ENCODE results near the gene BRWD1. TPM values are rescaled to one million over a fixed set of nuclear protein-coding genes. Genes with fewer than 3 reads are reported as not detected.

BRWD1 gene
- total and polyA plus RNA-seq, 2 donors (not counting 1 experiment from before 2014, with no cell fraction given): 17.1 to 48.9 TPM

DNA sequence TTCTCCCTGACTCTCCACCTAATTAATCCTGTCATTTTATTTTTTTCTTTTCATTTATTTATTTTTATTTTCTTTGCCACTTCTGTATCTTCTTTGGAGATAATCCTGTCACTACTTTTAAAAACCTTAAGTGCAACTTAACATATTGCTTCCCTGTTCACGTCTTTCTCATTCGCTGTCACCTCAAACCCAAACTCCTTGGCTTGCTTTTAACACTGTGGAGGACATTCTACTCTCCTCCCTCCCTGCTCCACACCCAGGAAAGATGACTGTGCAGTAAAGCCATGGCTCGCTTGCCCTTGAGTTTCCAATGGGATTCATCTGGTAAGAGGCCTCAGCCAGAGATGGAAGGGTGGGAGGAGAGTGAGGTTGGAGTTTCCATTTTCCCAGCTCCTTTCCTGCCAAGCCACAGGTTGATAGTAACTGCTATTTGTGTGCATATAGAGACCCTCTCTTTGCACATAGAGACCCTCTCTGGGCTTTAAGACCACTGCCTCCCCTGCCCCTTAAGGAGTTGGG lies 6.4 kb upstream of the BRWD1 start:
- Histone ChIP-seq H3K4me2 (ENCODE audit: extremely low read depth, insufficient read depth, low read length) (no peak overlapping the region), H3K9ac (ENCODE audit: insufficient read depth, low read length) (no peak overlapping the region), H2AFZ (ENCODE audit: low read length) (peak overlapping the region; percentile 60)

DNA sequence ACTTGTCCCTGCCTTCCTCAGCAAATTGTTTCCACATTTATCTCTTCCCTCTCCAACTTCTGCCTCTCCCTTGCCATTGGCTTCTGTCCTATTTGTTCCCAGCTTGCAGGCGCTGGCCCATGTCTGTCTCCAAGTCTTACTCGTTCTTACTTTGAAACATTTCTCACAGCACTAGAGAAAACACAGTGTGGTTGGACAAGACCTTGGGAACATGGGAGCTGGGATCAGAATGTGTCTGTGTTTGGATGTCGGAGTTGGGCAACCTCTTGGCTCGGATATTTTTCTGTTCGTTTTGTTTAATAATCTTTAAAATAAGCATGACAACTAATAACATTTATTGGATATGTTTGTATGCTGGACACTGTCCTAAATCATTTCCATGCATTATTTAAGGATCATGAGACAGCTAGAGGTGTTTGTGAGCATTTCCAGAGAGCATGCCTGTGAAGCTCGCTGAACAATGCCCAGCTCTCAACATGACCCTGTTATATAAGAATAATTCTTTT lies 5.9 kb upstream of the BRWD1 start:
- Histone ChIP-seq H3K9ac (ENCODE audit: insufficient read depth, low read length) (no peak overlapping the region), H3K4me3 (replicated peaks in 1 of 4; ENCODE audit: control extremely low read depth in 1 of 4, insufficient read depth in 1 of 4, low read depth in 3 of 4, low read length in 4 of 4) (no peak overlapping the region), H3K27me3 (ENCODE audit: control insufficient read depth, insufficient read depth, low read length) (no peaks in the 10 kb centered on the region), H3K9me3 (ENCODE audit: control insufficient read depth, insufficient read depth, low read depth, low read length) (no peaks in the 10 kb centered on the region), H2AFZ (ENCODE audit: low read length) (no peak overlapping the region), H3K27ac (ENCODE audit: insufficient read depth, low read length) (no peak overlapping the region), H3K4me1 (ENCODE audit: control insufficient read depth, extremely low read depth, insufficient read depth, low read length) (peaks cover 9% of the 10 kb centered on the region), H3K79me2 (ENCODE audit: control insufficient read depth, insufficient read depth, low read length) (no peaks in the 10 kb centered on the region), H3K4me2 (ENCODE audit: extremely low read depth, insufficient read depth, low read length) (no peak overlapping the region), H3K36me3 (ENCODE audit: control insufficient read depth, insufficient read depth, low read length) (no peaks in the 10 kb centered on the region), H4K20me1 (ENCODE audit: control insufficient read depth, extremely low read depth, insufficient read depth, low read length) (no peaks in the 10 kb centered on the region)
- TF ChIP-seq, protein P1, sequence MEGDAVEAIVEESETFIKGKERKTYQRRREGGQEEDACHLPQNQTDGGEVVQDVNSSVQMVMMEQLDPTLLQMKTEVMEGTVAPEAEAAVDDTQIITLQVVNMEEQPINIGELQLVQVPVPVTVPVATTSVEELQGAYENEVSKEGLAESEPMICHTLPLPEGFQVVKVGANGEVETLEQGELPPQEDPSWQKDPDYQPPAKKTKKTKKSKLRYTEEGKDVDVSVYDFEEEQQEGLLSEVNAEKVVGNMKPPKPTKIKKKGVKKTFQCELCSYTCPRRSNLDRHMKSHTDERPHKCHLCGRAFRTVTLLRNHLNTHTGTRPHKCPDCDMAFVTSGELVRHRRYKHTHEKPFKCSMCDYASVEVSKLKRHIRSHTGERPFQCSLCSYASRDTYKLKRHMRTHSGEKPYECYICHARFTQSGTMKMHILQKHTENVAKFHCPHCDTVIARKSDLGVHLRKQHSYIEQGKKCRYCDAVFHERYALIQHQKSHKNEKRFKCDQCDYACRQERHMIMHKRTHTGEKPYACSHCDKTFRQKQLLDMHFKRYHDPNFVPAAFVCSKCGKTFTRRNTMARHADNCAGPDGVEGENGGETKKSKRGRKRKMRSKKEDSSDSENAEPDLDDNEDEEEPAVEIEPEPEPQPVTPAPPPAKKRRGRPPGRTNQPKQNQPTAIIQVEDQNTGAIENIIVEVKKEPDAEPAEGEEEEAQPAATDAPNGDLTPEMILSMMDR (conservative IDR thresholded peaks at IDR 0.05 in 1 of 2, IDR thresholded peaks at IDR 0.05 in 1 of 2; ENCODE audit: low read depth in 1 of 2, low read length in 2 of 2): no peak
- no peak for TF ChIP-seq EZH2 (IDR thresholded peaks at IDR 0.05; ENCODE audit: low read length, missing control alignments)
- peak in 1 of 2 donors; percentile 94 for DNase-seq (ENCODE audit: low read depth in 2 of 2)

More for the DNA sequence above, 6.4 kb upstream of the BRWD1 start:
- Histone ChIP-seq H3K27ac (ENCODE audit: insufficient read depth, low read length) (no peak overlapping the region), H4K20me1 (ENCODE audit: control insufficient read depth, extremely low read depth, insufficient read depth, low read length) (no peaks in the 10 kb centered on the region), H3K4me1 (ENCODE audit: control insufficient read depth, extremely low read depth, insufficient read depth, low read length) (peaks cover 9% of the 10 kb centered on the region), H3K27me3 (ENCODE audit: control insufficient read depth, insufficient read depth, low read length) (no peaks in the 10 kb centered on the region), H3K79me2 (ENCODE audit: control insufficient read depth, insufficient read depth, low read length) (no peaks in the 10 kb centered on the region), H3K9me3 (ENCODE audit: control insufficient read depth, insufficient read depth, low read depth, low read length) (no peaks in the 10 kb centered on the region), H3K4me3 (replicated peaks in 1 of 4; ENCODE audit: control extremely low read depth in 1 of 4, insufficient read depth in 1 of 4, low read depth in 3 of 4, low read length in 4 of 4) (no peak overlapping the region), H3K36me3 (ENCODE audit: control insufficient read depth, insufficient read depth, low read length) (no peaks in the 10 kb centered on the region)
- DNase-seq (ENCODE audit: low read depth in 2 of 2): peak in 1 of 2 donors; percentile 79
- TF ChIP-seq, protein P1 (conservative IDR thresholded peaks at IDR 0.05 in 1 of 2, IDR thresholded peaks at IDR 0.05 in 1 of 2; ENCODE audit: low read depth in 1 of 2, low read length in 2 of 2): no peak
- TF ChIP-seq EZH2 (IDR thresholded peaks at IDR 0.05; ENCODE audit: low read length, missing control alignments): no peak

DNA sequence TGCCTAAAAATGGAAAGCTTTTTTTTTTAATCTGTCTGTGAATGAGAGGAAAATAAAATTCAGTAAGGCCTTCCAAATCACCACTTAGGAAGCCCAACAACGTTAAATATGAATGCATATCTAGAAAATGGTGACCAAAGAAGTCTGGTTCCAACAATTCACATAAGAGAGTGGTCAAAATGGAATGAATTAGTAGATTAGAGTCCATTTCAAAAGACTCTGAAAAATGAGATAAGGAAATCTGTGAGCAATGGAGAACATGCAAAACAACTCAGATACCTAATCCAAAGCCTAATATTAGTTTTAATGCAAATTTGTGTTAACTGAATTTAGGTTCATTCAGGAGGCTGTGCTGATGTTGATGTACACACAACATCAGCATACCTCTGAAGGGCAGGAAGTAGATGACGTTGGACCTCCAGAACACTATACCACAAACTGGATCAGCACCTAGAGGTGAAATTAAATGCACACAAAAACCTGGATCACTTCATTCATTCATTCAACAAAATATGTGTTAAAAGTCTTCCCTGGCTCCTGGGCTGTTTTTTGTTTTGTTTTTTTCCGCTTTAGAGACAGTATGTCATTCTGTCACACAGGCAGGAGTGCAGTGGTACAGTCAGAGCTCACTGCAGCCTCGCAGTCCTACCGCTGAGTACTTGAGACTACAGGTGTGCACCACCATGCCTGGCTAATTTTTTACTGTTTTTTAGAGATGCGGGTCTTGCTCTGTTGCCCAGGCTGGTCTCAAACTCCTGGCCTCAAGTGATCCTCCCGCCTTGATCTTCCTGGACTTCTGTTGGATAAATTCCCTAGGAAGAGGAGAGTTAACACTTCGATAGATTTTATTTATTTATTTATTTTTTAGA lies 4.9 kb upstream of the BRWD1 start:
- peaks cover 9% of the 10 kb centered on the region for H3K4me1 ChIP-seq (ENCODE audit: control insufficient read depth, extremely low read depth, insufficient read depth, low read length)

More for the DNA sequence above, 4.9 kb upstream of the BRWD1 start:
- H4K20me1 ChIP-seq (ENCODE audit: control insufficient read depth, extremely low read depth, insufficient read depth, low read length): no peaks in the 10 kb centered on the region
- H3K79me2 ChIP-seq (ENCODE audit: control insufficient read depth, insufficient read depth, low read length): no peaks in the 10 kb centered on the region
- H3K9me3 ChIP-seq (ENCODE audit: control insufficient read depth, insufficient read depth, low read depth, low read length): no peaks in the 10 kb centered on the region
- TF ChIP-seq, protein P1 (conservative IDR thresholded peaks at IDR 0.05 in 1 of 2, IDR thresholded peaks at IDR 0.05 in 1 of 2; ENCODE audit: low read depth in 1 of 2, low read length in 2 of 2): no peak
- TF ChIP-seq EZH2 (IDR thresholded peaks at IDR 0.05; ENCODE audit: low read length, missing control alignments): no peak
- H2AFZ ChIP-seq (ENCODE audit: low read length): no peak overlapping the region
- no peaks in the 10 kb centered on the region for H3K36me3 ChIP-seq (ENCODE audit: control insufficient read depth, insufficient read depth, low read length)
- no peak for DNase-seq (ENCODE audit: low read depth in 2 of 2)
- no peaks in the 10 kb centered on the region for H3K27me3 ChIP-seq (ENCODE audit: control insufficient read depth, insufficient read depth, low read length)
- no peak overlapping the region for H3K9ac ChIP-seq (ENCODE audit: insufficient read depth, low read length)
- H3K4me3 ChIP-seq (replicated peaks in 1 of 4; ENCODE audit: control extremely low read depth in 1 of 4, insufficient read depth in 1 of 4, low read depth in 3 of 4, low read length in 4 of 4): no peak overlapping the region
- H3K4me2 ChIP-seq (ENCODE audit: extremely low read depth, insufficient read depth, low read length): no peak overlapping the region
- no peak overlapping the region for H3K27ac ChIP-seq (ENCODE audit: insufficient read depth, low read length)

Measured in fibroblast of lung (primary cell).